HepG2 (cell line): ENCODE results near the gene UMPS. TPM values are rescaled to one million over a fixed set of nuclear protein-coding genes. Genes with fewer than 3 reads are reported as not detected.

Experiments used
- ATAC-seq: fragments of 200-7000 bp; cut with Tn5 transposase; 3 replicates; pipeline ENCODE4 v1.9.1; 2020; ENCODE audit warnings: mild to moderate bottlenecking, moderate library complexity
- BruUV-seq: library from RNA; stranded (reverse); fragments of 400-500 nt; replicated peaks from 2 replicates; lab custom pipeline; 2021; lab: Mats Ljungman, UMichigan
- CTCF ChIA-PET: fragments of 300-600 bp; formaldehyde crosslinking; extraction: SDS; loops from one replicate; lab custom pipeline; 2021; ENCODE audit warnings: low total read pairs, inconsistent platforms, low intra/inter-chr PET ratio; lab: Yijun Ruan, JAX
- POLR2A ChIA-PET: fragments of 350-600 bp; sonication (Branson Sonifier 250); formaldehyde crosslinking; loops from one replicate; lab custom pipeline; 2020; ENCODE audit warnings: antibody characterized with exemption, inconsistent platforms; lab: Yijun Ruan, JAX
- DNase-seq: peaks from one replicate; pipeline ENCODE4 v3.0.0-alpha.2; 2015; ENCODE audit warnings: low spot score
- FAIRE-seq: peaks from 3 replicates; lab custom pipeline; 2011; peaks lifted over from hg19 to GRCh38; lab: Jason Lieb, UNC
- H2AFZ ChIP-seq: one replicate; pipeline ENCODE4 v1.6.1; 2011; ENCODE audit warnings: low read length, inconsistent platforms
- H3K27ac ChIP-seq: fragments of 300-600 bp; 3 replicates; pipeline ENCODE4 v1.8.0; 2011; ENCODE audit warnings: mixed run types, mild to moderate bottlenecking, mixed read lengths, low read length, inconsistent platforms; ENCODE audit not compliant: insufficient read depth; ENCODE audit errors: extremely low read length
- H3K27me3 ChIP-seq, 2 experiments: fragments of 200-600 bp in 1 of 2; 2 replicates in 1 of 2; 3 replicates in 1 of 2; pipeline versions ENCODE4 v1.6.0 to v1.8.0; 2011; ENCODE audit warnings: low read length in 2 of 2, mild to moderate bottlenecking in 2 of 2, moderate library complexity in 2 of 2, inconsistent platforms in 1 of 2; ENCODE audit not compliant: insufficient read depth in 2 of 2, control insufficient read depth in 1 of 2
- H3K36me3 ChIP-seq, 2 experiments: fragments of 200-600 bp in 1 of 2; replicated peaks in 1 of 2; 2 replicates in 1 of 2; 3 replicates in 1 of 2; pipeline versions ENCODE4 v1.5.1 to v1.8.0; 2011; ENCODE audit warnings: low read length in 2 of 2, inconsistent platforms in 1 of 2; ENCODE audit not compliant: insufficient read depth in 2 of 2, control insufficient read depth in 1 of 2
- H3K4me1 ChIP-seq: 2 replicates; pipeline ENCODE4 v1.5.1; 2012; ENCODE audit warnings: low read length, inconsistent platforms; ENCODE audit not compliant: insufficient read depth
- H3K4me2 ChIP-seq: 2 replicates; pipeline ENCODE4 v1.6.0; 2011; ENCODE audit warnings: low read depth, low read length, inconsistent platforms
- H3K4me3 ChIP-seq, 3 experiments: fragments of 200-600 bp in 1 of 3; sonication (generic), shearing (Covaris generic) in 1 of 3; replicated peaks in 1 of 3; 2 replicates each; pipeline ENCODE4 v1.5.1; 2011 to 2016; ENCODE audit warnings: low read length in 3 of 3, inconsistent platforms in 2 of 3, low read depth in 2 of 3, mild to moderate bottlenecking in 2 of 3, control low read depth in 1 of 3, mixed read lengths in 1 of 3; ENCODE audit not compliant: insufficient read depth in 1 of 3
- H3K79me2 ChIP-seq: one replicate; pipeline ENCODE4 v1.6.1; 2011; ENCODE audit warnings: low read length, inconsistent platforms; ENCODE audit not compliant: insufficient read depth
- H3K9ac ChIP-seq: 2 replicates; pipeline ENCODE4 v1.6.0; 2011; ENCODE audit warnings: mild to moderate bottlenecking, low read depth, low read length, inconsistent platforms; ENCODE audit not compliant: insufficient read depth
- H3K9me3 ChIP-seq: 2 replicates; pipeline ENCODE4 v1.5.1; 2012; ENCODE audit warnings: mild to moderate bottlenecking, low read length
- H4K20me1 ChIP-seq: 2 replicates; pipeline ENCODE4 v1.6.0; 2011; ENCODE audit warnings: inconsistent platforms, mild to moderate bottlenecking, low read length, moderate library complexity; ENCODE audit not compliant: insufficient read depth
- BHLHE40 ChIP-seq: IDR thresholded peaks from 2 replicates; pipeline ENCODE4 v1.6.1; 2011; ENCODE audit warnings: low read length, improper control_type of control experiment
- CENPT ChIP-seq: sonication (generic); formaldehyde crosslinking; IDR thresholded peaks from 2 replicates; pipeline ENCODE4 v1.8.0; 2022; ENCODE audit warnings: low read depth, mild to moderate bottlenecking, moderate library complexity, missing genetic modification reagents
- CENPX ChIP-seq: sonication (generic); formaldehyde crosslinking; IDR thresholded peaks from 2 replicates; pipeline ENCODE4 v1.9.0; 2021; ENCODE audit warnings: mild to moderate bottlenecking, missing genetic modification reagents, moderate library complexity
- JARID2 ChIP-seq: sonication (generic); formaldehyde crosslinking; IDR thresholded peaks from 2 replicates; pipeline ENCODE4 v1.8.1; 2023; ENCODE audit warnings: missing genetic modification reagents, inconsistent platforms; ENCODE audit not compliant: insufficient replicate concordance
- MATR3 ChIP-seq: sonication (generic); formaldehyde crosslinking; IDR thresholded peaks from 2 replicates; pipeline ENCODE4 v1.4.0; 2020; ENCODE audit warnings: missing genetic modification reagents
- NR1H2 ChIP-seq: sonication (generic); formaldehyde crosslinking; IDR thresholded peaks from 2 replicates; pipeline ENCODE4 v1.8.1; 2022; ENCODE audit warnings: low read depth, missing genetic modification reagents, borderline replicate concordance
- REPIN1 ChIP-seq: sonication (generic); formaldehyde crosslinking; IDR thresholded peaks from 2 replicates; pipeline ENCODE4 v1.8.0; 2022; ENCODE audit warnings: missing genetic modification reagents, low read depth, mild to moderate bottlenecking, borderline replicate concordance
- RXRA ChIP-seq: sonication (generic); formaldehyde crosslinking; IDR thresholded peaks from 2 replicates; pipeline ENCODE4 v1.5.1; 2020; ENCODE audit warnings: missing genetic modification reagents
- ZNF224 ChIP-seq: sonication (generic); formaldehyde crosslinking; IDR thresholded peaks from 2 replicates; pipeline ENCODE4 v1.5.0; 2020; ENCODE audit warnings: mild to moderate bottlenecking, missing genetic modification reagents
- ZNF451 ChIP-seq: sonication (generic); formaldehyde crosslinking; IDR thresholded peaks from 2 replicates; pipeline ENCODE4 v1.5.0; 2020; ENCODE audit warnings: mild to moderate bottlenecking, missing genetic modification reagents
- WGBS: methylation state at CpG from one replicate; pipeline ENCODE4 v1.1.6; 2017; ENCODE audit warnings: low lambda C conversion rate; 5-methylcytosine and 5-hydroxymethylcytosine counted together
- in situ Hi-C: cut with HindIII; loops from 2 replicates; pipeline ENCODE4 v1.10.0; 2017; ENCODE audit warnings: low pct_unique_long_range_greater_than_20kb; ENCODE audit not compliant: extremely low pct_ligation_motif_present
- intact Hi-C: fragments of 100-400 bp; cut with micrococcal nuclease; formaldehyde crosslinking; loops from one replicate; pipeline ENCODE4 v1.10.0; 2022; ENCODE audit not compliant: unreplicated experiment
- polyA plus RNA-seq, 8 experiments: library from polyadenylated mRNA; depleted of rRNA in 3 of 8; stranded (reverse) in 7 of 8; unstranded in 1 of 8; fragments of >200 nt; fragmentation: Illumina TruSeq in 4 of 8; extraction: Trizol in 4 of 8; gene quantifications; 2 replicates each; pipeline versions ENCODE4 v1.2.1 to v1.2.3, GENCODE V29; 2011 to 2016; ENCODE audit warnings: low read depth in 4 of 8, missing spikeins in 1 of 8, mixed read lengths in 1 of 8; ENCODE audit not compliant: insufficient read depth in 1 of 8
- total RNA-seq, 5 experiments: library from RNA; depleted of rRNA; stranded (reverse); fragments of >200 nt; fragmentation: Illumina TruSeq; extraction: Trizol; gene quantifications; 2 replicates each; pipeline ENCODE4 v1.2.3, GENCODE V29; 2016; ENCODE audit warnings: low read depth in 1 of 5
- TF ChIP-seq, protein P1 (sequence below): sonication (generic); formaldehyde crosslinking; IDR thresholded peaks from 2 replicates; pipeline ENCODE4 v1.4.0; 2020; ENCODE audit warnings: missing genetic modification reagents

UMPS gene
- total and polyA plus RNA-seq, 2 of the 13 experiments (the other 11 are each of a cell fraction or from before 2014, with no cell fraction given): 52.7 to 74.2 TPM

DNA sequence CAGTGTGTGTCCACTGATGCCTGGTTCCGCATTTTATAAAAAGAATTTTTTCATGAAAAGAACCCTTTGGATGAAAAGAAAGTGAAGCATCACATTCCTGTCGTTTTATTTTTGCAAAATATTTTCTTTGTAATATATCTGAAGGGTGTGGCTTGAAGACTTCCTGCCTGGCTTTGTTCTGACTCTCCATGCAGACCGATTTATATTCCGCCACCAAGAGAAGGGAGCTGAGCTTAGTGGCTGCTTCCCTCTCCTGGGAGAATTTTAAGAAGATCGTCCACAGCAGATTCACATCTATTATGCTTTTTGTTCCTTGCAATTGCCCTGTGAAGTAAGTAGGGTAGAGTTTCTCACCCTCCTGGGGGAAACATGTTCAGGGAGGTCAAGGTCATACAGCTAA is 45.2 kb upstream of the UMPS start:
- Histone ChIP-seq H3K27me3 (no peaks in the 10 kb centered on the region), H3K9me3 (no peaks in the 10 kb centered on the region), H3K79me2 (no peaks in the 10 kb centered on the region), H3K4me1 (peaks cover 41% of the 10 kb centered on the region), H3K27ac (no peak overlapping the region), H3K36me3 (no peaks in the 10 kb centered on the region), H3K4me3 (no peak overlapping the region), H4K20me1 (no peaks in the 10 kb centered on the region), H2AFZ (no peak overlapping the region), H3K4me2 (no peak overlapping the region), H3K9ac (no peak overlapping the region)
- DNase-seq (no peak), FAIRE-seq (no peak), ATAC-seq (no peak)
- ChIA-PET CTCF (no interaction called here), POLR2A (no interaction called here)
- TF ChIP-seq BHLHE40: no peak
- TF ChIP-seq, protein P1, sequence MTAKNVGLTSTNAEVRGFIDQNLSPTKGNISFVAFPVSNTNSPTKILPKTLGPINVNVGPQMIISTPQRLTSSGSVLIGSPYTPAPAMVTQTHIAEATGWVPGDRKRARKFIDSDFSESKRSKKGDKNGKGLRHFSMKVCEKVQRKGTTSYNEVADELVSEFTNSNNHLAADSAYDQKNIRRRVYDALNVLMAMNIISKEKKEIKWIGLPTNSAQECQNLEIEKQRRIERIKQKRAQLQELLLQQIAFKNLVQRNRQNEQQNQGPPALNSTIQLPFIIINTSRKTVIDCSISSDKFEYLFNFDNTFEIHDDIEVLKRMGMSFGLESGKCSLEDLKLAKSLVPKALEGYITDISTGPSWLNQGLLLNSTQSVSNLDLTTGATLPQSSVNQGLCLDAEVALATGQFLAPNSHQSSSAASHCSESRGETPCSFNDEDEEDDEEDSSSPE (CRISPR knock-in tag): no peak
- no peak for TF ChIP-seq NR1H2
- no peak for TF ChIP-seq MATR3 (CRISPR knock-in tag)
- no peak for TF ChIP-seq CENPT (CRISPR knock-in tag)
- TF ChIP-seq RXRA: no peak
- no peak for TF ChIP-seq ZNF451
- TF ChIP-seq ZNF224 (CRISPR knock-in tag): no peak
- TF ChIP-seq CENPX (CRISPR knock-in tag): no peak
- no peak for TF ChIP-seq REPIN1 (CRISPR knock-in tag)
- no peak for TF ChIP-seq JARID2 (CRISPR knock-in tag)
- BruUV-seq: no TSS peak
- 90% methylated on average over 5 of the region's 5 CpGs for WGBS
- in situ Hi-C loops: loop anchor here (5.0 to 25.0 kb wide), 2 partner anchors 123 to 323 kb away; no protein-coding TSS in a partner anchor
- intact Hi-C loops: no loop called here
